Stomach (tissue), 9 donors: ENCODE measurements around the gene DCBLD1. TPM values are rescaled to one million over a fixed set of nuclear protein-coding genes. Genes with fewer than 3 reads are reported as not detected.

Experiments
- DNase-seq, 2 donors: peaks; one replicate each; pipeline versions ENCODE4 v3.0.0 to v3.0.0-alpha.2; 2013 to 2019
- H3K27ac ChIP-seq, 5 donors: fragments of 200-600 bp in 4 of 5; sonication (generic) in 4 of 5; one replicate each; pipeline ENCODE4 v1.5.1; 2013 to 2019; ENCODE audit warnings: mild to moderate bottlenecking in 1 of 5, moderate library complexity in 1 of 5
- H3K27me3 ChIP-seq, 3 donors: fragments of 200-600 bp; sonication (generic); one replicate each; pipeline ENCODE4 v1.5.1; 2017 to 2019; ENCODE audit warnings: mixed run types in 1 of 3
- H3K36me3 ChIP-seq, 4 donors: fragments of 200-600 bp; sonication (generic); 1 replicate in 3 of 4; 2 replicates in 1 of 4; pipeline ENCODE4 v1.5.1; 2016 to 2019
- H3K4me1 ChIP-seq, 4 donors: fragments of 200-600 bp; sonication (generic); one replicate each; pipeline ENCODE4 v1.5.1; 2016 to 2019
- H3K4me3 ChIP-seq, 4 donors: fragments of 200-600 bp; sonication (generic) in 3 of 4; one replicate each; pipeline ENCODE4 v1.5.1; 2016 to 2019; ENCODE audit warnings: mild to moderate bottlenecking in 1 of 4
- H3K9me3 ChIP-seq, 4 donors: fragments of 200-600 bp; sonication (generic); one replicate each; pipeline ENCODE4 v1.5.1; 2016 to 2019
- CTCF ChIP-seq, 7 experiments: fragments of 450-650 bp in 4 of 7; fragments of 200-600 bp in 3 of 7; sonication (generic) in 3 of 7; IDR thresholded peaks; one replicate each; pipeline ENCODE4 v1.5.1; 2016 to 2019; ENCODE audit warnings: antibody characterized with exemption in 7 of 7, control low read depth in 2 of 7, mild to moderate bottlenecking in 1 of 7
- EP300 ChIP-seq: sonication (generic); formaldehyde crosslinking; IDR thresholded peaks from one replicate; pipeline ENCODE4 v1.6.1; 2017; ENCODE audit warnings: antibody characterized with exemption
- POLR2A ChIP-seq, 4 donors: fragments of 450-650 bp; IDR thresholded peaks; one replicate each; pipeline ENCODE4 v1.6.1; 2016; ENCODE audit warnings: antibody characterized with exemption in 4 of 4, control low read depth in 2 of 4, mild to moderate bottlenecking in 1 of 4, moderate library complexity in 1 of 4
- POLR2AphosphoS5 ChIP-seq, 3 donors: sonication (generic); formaldehyde crosslinking; IDR thresholded peaks; one replicate each; pipeline ENCODE4 v1.6.1; 2016; ENCODE audit warnings: antibody characterized with exemption in 3 of 3
- WGBS, 5 donors: extraction: QIAGEN DNeasy Blood & Tissue Kit in 3 of 5; methylation state at CpG; one replicate each; pipeline versions ENCODE4 v1.1.5 to v1.1.7; 2013 to 2018; 5-methylcytosine and 5-hydroxymethylcytosine counted together
- intact Hi-C: fragments of 100-400 bp; cut with DNase I; formaldehyde crosslinking; loops from one replicate; pipeline ENCODE4 v1.15.1; 2023; ENCODE audit warnings: low total_unique reads
- polyA plus RNA-seq, 3 donors: library from polyadenylated mRNA; stranded (reverse); fragments of 200-250 nt; gene quantifications; one replicate each; pipeline ENCODE4 v1.2.3, GENCODE V29; 2013
- total RNA-seq, 5 donors: library from RNA; depleted of rRNA; stranded (reverse); fragments of >200 nt; gene quantifications; one replicate each; pipeline versions ENCODE4 v1.1.0 to v1.2.3, GENCODE V29; 2014 to 2016
- donor health status: healthy with polysubstance abuse.
- donor health status: Bipolar disorder and iron deficiency.
- donor health status: healthy.

DCBLD1 gene
- total and polyA plus RNA-seq, 8 donors: 3.4 to 28.5 (median 9.1) TPM

DNA sequence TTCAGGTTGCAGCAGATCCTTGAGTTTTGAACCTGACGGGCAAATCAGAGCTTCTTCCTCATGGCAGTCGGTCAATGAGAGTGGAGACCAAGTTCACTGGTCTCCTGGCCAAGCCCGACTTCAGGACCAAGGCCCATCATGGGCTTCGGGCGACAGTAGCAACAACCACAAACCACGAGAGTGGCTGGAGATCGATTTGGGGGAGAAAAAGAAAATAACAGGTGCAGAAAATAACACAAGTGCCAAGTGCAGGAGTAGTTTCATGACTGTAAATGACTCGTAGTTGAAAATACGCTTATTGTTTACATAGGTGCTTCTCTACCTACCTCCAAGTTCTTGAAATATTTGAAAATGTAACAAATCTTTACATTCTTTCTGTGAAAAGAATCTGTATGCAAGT, 56.1 kb downstream of the DCBLD1 start:
- no peak overlapping the region for H3K4me3 ChIP-seq
- DNase-seq: no peak
- WGBS, 5 donors: 85 to 92% (median 89%) methylated on average over 9 of the region's 9 CpGs
- TF ChIP-seq POLR2AphosphoS5 (IDR thresholded peaks at IDR 0.05): no peak
- TF ChIP-seq CTCF (IDR thresholded peaks at IDR 0.05): no peak
- TF ChIP-seq EP300: no peak
- TF ChIP-seq POLR2A (IDR thresholded peaks at IDR 0.05): no peak
- H3K4me1 ChIP-seq: no peaks in the 10 kb centered on the region
- H3K27ac ChIP-seq: no peak overlapping the region
- intact Hi-C loops: no loop called here
- H3K36me3 ChIP-seq: peaks cover 14 to 65% (median 54%) of the 10 kb centered on the region in 4 donors
- H3K27me3 ChIP-seq: no peaks in the 10 kb centered on the region
- H3K9me3 ChIP-seq: no peaks in the 10 kb centered on the region

- Histone ChIP-seq H3K27me3 (no peaks in the 10 kb centered on the region), H3K4me3 (no peak overlapping the region), H3K36me3 (peaks cover 20 to 82% (median 73%) of the 10 kb centered on the region in 4 donors), H3K27ac (no peak overlapping the region), H3K4me1 (no peaks in the 10 kb centered on the region), H3K9me3 (no peaks in the 10 kb centered on the region)
- intact Hi-C loops: no loop called here
- no peak for TF ChIP-seq CTCF (IDR thresholded peaks at IDR 0.05)
- no peak for DNase-seq
- 94 to 97% (median 95%) methylated on average over 8 of the region's 8 CpGs for WGBS, 5 donors
These were observed 58.2 kb downstream of the DCBLD1 start for GRCh38 chr6:117540670-117541069.

DNA sequence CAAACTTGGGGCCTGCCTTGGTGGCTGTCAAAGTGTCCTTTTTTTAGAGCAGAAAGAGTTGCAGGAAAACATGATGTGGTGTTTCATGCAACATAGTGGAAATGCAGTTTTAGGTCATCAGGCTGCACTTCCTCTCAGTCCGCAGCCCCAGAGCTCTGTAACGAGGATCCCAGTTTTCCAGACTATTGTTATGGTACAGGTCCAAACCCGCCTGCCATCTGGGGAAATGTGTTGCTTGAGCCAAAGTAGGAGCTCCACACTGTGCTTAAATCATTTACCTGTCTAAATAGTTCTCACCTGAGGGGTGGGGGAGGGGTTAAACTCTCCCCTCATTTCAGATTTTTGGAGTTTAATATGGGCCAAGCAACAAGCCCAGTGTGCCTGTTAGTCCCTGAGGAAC, 60.0 kb downstream of the DCBLD1 start:
- peaks cover 0 to under 1% (median 0%) of the 10 kb centered on the region in 4 donors for H3K4me1 ChIP-seq
- H3K9me3 ChIP-seq: no peaks in the 10 kb centered on the region
- H3K27ac ChIP-seq: no peak overlapping the region
- intact Hi-C loops: no loop called here
- H3K36me3 ChIP-seq: peaks cover 20 to 92% (median 87%) of the 10 kb centered on the region in 4 donors
- no peak for DNase-seq
- no peak overlapping the region for H3K4me3 ChIP-seq
- 82 to 95% (median 92%) methylated on average over 3 of the region's 3 CpGs for WGBS, 5 donors
- no peak for TF ChIP-seq EP300
- no peak for TF ChIP-seq POLR2AphosphoS5 (IDR thresholded peaks at IDR 0.05)
- no peak for TF ChIP-seq POLR2A (IDR thresholded peaks at IDR 0.05)
- no peak for TF ChIP-seq CTCF (IDR thresholded peaks at IDR 0.05)
- no peaks in the 10 kb centered on the region for H3K27me3 ChIP-seq

DNA sequence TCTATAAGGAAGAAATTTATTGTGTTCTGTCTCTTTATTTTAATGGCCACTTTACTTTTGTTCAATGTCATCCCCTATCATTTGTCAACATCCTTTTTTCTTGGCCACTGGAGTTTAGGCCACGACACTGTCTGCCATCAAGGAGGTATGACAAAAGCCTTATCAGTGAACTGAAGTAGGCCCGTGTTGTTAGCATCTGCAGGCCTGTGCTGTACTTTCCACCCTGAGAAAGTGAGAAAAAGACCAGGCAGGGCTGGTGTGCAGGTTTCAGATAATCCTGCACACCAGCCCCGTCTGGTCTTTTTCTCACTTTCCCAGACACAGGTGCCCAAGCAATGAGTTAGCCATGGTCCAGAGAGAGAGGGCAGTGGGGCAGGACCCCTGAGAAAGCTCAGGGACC, 62.2 kb downstream of the DCBLD1 start:
- H3K9me3 ChIP-seq: no peaks in the 10 kb centered on the region
- intact Hi-C loops: no loop called here
- H3K4me3 ChIP-seq: no peak overlapping the region
- H3K27me3 ChIP-seq: no peaks in the 10 kb centered on the region
- no peak overlapping the region for H3K27ac ChIP-seq
- DNase-seq: no peak
- 47 to 66% (median 61%) methylated on average over 3 of the region's 3 CpGs for WGBS, 5 donors
- peaks cover 15 to 88% (median 80%) of the 10 kb centered on the region in 4 donors for H3K36me3 ChIP-seq
- peaks cover 0 to 22% (median 8%) of the 10 kb centered on the region in 4 donors for H3K4me1 ChIP-seq
- no peak for TF ChIP-seq EP300
- TF ChIP-seq CTCF (IDR thresholded peaks at IDR 0.05): no peak
- no peak for TF ChIP-seq POLR2A (IDR thresholded peaks at IDR 0.05)
- TF ChIP-seq POLR2AphosphoS5 (IDR thresholded peaks at IDR 0.05): no peak
